K562 (cell line): Measurements from ENCODE around the gene TMPRSS9. TPM values are rescaled to one million over a fixed set of nuclear protein-coding genes. Genes with fewer than 3 reads are reported as not detected.

Experiments
- ATF7 ChIP-seq: fragments of 450-650 bp; IDR thresholded peaks from 2 replicates; pipeline ENCODE4 v1.7.1; 2014; ENCODE audit warnings: mild to moderate bottlenecking, moderate library complexity
- BMI1 ChIP-seq: fragments of 150-350 bp; IDR thresholded peaks from 2 replicates; pipeline ENCODE4 v1.6.1; 2014; ENCODE audit warnings: low read length
- C11orf30 ChIP-seq: fragments of 450-650 bp; IDR thresholded peaks from 2 replicates; pipeline ENCODE4 v1.6.1; 2016; ENCODE audit warnings: low read depth, mild to moderate bottlenecking
- CAMTA2 ChIP-seq: fragments of 250-450 bp; sonication (Bioruptor Pico); conservative IDR thresholded peaks from 2 replicates; pipeline ENCODE4 v1.5.1; 2022
- CEBPB ChIP-seq: fragments of 450-650 bp; IDR thresholded peaks from 2 replicates; pipeline ENCODE4 v1.6.1; 2016; ENCODE audit warnings: missing genetic modification characterization, missing compliant biosample characterization
- GATA2 ChIP-seq: sonication (generic); formaldehyde crosslinking; IDR thresholded peaks from 2 replicates; pipeline ENCODE4 v1.4.0; 2020; ENCODE audit warnings: mild to moderate bottlenecking, missing genetic modification reagents
- HNRNPK ChIP-seq: fragments of 200-400 bp; formaldehyde crosslinking; IDR thresholded peaks from one replicate; pipeline ENCODE4 v1.6.1; 2018; ENCODE audit warnings: mild to moderate bottlenecking, low read depth, low read length; ENCODE audit not compliant: poor library complexity, severe bottlenecking
- KAT7 ChIP-seq: sonication (generic); formaldehyde crosslinking; IDR thresholded peaks from 2 replicates; pipeline ENCODE4 v1.8.0; 2022; ENCODE audit warnings: missing genetic modification reagents, mild to moderate bottlenecking, borderline replicate concordance
- MAFG ChIP-seq: fragments of 450-650 bp; conservative IDR thresholded peaks from 2 replicates; pipeline ENCODE4 v1.6.1; 2016; ENCODE audit warnings: missing genetic modification characterization, missing compliant biosample characterization
- MBD2 ChIP-seq: sonication (generic); IDR thresholded peaks from 2 replicates; pipeline ENCODE4 v1.6.1; 2016; ENCODE audit warnings: low read depth, borderline replicate concordance
- MED1 ChIP-seq: sonication (generic); formaldehyde crosslinking; IDR thresholded peaks from 2 replicates; pipeline ENCODE4 v1.8.1; 2023; ENCODE audit warnings: missing genetic modification reagents, borderline replicate concordance
- MEIS2 ChIP-seq: fragments of 450-650 bp; IDR thresholded peaks from 2 replicates; pipeline ENCODE4 v1.6.1; 2014; ENCODE audit warnings: mild to moderate bottlenecking; ENCODE audit not compliant: partially characterized antibody
- MYNN ChIP-seq, 2 experiments: sonication (generic); formaldehyde crosslinking in 1 of 2; IDR thresholded peaks; 2 replicates each; pipeline versions ENCODE4 v1.5.0 to v1.6.1; 2016 to 2020; ENCODE audit warnings: antibody characterized with exemption in 1 of 2, missing genetic modification reagents in 1 of 2
- NELFE ChIP-seq: IDR thresholded peaks from 2 replicates; pipeline ENCODE4 v1.6.1; 2011; ENCODE audit warnings: mild to moderate bottlenecking; ENCODE audit not compliant: insufficient read depth, insufficient read length
- NUFIP1 ChIP-seq: fragments of 450-650 bp; IDR thresholded peaks from 2 replicates; pipeline ENCODE4 v1.6.1; 2018; ENCODE audit not compliant: partially characterized antibody
- POLR2G ChIP-seq: fragments of 200-400 bp; formaldehyde crosslinking; IDR thresholded peaks from 2 replicates; pipeline ENCODE4 v1.6.1; 2017; ENCODE audit warnings: low read depth, mild to moderate bottlenecking, antibody characterized with exemption, low read length, moderate library complexity
- PPARD ChIP-seq: fragments of 250-450 bp; sonication (Bioruptor Pico); IDR thresholded peaks from 2 replicates; pipeline ENCODE4 v1.8.0; 2022; ENCODE audit warnings: inconsistent platforms, mild to moderate bottlenecking, moderate library complexity
- SRSF7 ChIP-seq: fragments of 200-400 bp; formaldehyde crosslinking; optimal IDR thresholded peaks from 2 replicates; pipeline ENCODE3; 2017; ENCODE audit warnings: mild to moderate bottlenecking, low read depth, low read length
- SRSF9 ChIP-seq: fragments of 200-400 bp; formaldehyde crosslinking; IDR thresholded peaks from 2 replicates; pipeline ENCODE4 v1.6.1; 2017; ENCODE audit warnings: low read depth, low read length, borderline replicate concordance
- TAL1 ChIP-seq: fragments of 450-650 bp; IDR thresholded peaks from 2 replicates; pipeline ENCODE4 v1.6.1; 2016; ENCODE audit warnings: mild to moderate bottlenecking
- TBP ChIP-seq: optimal IDR thresholded peaks from 2 replicates; pipeline ENCODE3; 2011; ENCODE audit warnings: low read depth, low read length, improper control_type of control experiment
- ZNF589 ChIP-seq: fragments of 200-800 bp; sonication (Bioruptor generic); IDR thresholded peaks from 2 replicates; pipeline ENCODE4 v1.6.1; 2016; ENCODE audit warnings: low read depth, missing genetic modification characterization, missing compliant biosample characterization
- ZNF766 ChIP-seq: fragments of 200-800 bp; sonication (Bioruptor generic); conservative IDR thresholded peaks from 2 replicates; pipeline ENCODE4 v1.6.1; 2016; ENCODE audit warnings: missing genetic modification characterization, missing compliant biosample characterization
- ZSCAN29 ChIP-seq: fragments of 450-650 bp; IDR thresholded peaks from 2 replicates; pipeline ENCODE4 v1.6.1; 2017
- polyA plus RNA-seq, 8 experiments: library from polyadenylated mRNA; depleted of rRNA in 4 of 8; stranded (reverse) in 5 of 8; unstranded in 3 of 8; fragments of >200 nt; fragmentation: Nextera tagmentation in 2 of 8; fragmentation: Illumina TruSeq in 1 of 8; extraction: Ambion mirVana in 2 of 8; extraction: Trizol in 1 of 8; gene quantifications; 2 replicates each; pipeline versions ENCODE4 v1.2.1 to v1.2.3, GENCODE V29; 2011 to 2014; ENCODE audit warnings: inconsistent platforms in 1 of 8, missing spikeins in 1 of 8
- total RNA-seq, 7 experiments: library from RNA; depleted of rRNA in 6 of 7; stranded (reverse); fragments of >200 nt in 6 of 7; fragmentation: Illumina TruSeq in 2 of 7; extraction: Trizol in 2 of 7; gene quantifications; 2 replicates each; pipeline versions ENCODE4 v1.2.1 to v1.2.3, GENCODE V29; 2011 to 2021; ENCODE audit warnings: low replicate concordance in 1 of 7
- TF ChIP-seq, protein P1 (sequence below): fragments of 450-650 bp; IDR thresholded peaks from 2 replicates; pipeline ENCODE4 v1.6.1; 2016; ENCODE audit warnings: borderline replicate concordance
- TF ChIP-seq, protein P2 (sequence below), 2 experiments: fragments of 450-650 bp; IDR thresholded peaks; 2 replicates each; pipeline ENCODE4 v1.6.1; 2016
- TF ChIP-seq, protein P3 (sequence below): fragments of 450-650 bp; conservative IDR thresholded peaks from 2 replicates; pipeline ENCODE4 v1.6.1; 2016; ENCODE audit warnings: missing genetic modification characterization, low read depth, mild to moderate bottlenecking, missing compliant biosample characterization, moderate library complexity

The TMPRSS9 gene
- total and polyA plus RNA-seq, 9 of the 15 experiments (the other 6 are each of a cell fraction or from before 2014, with no cell fraction given) = 0.01 to 0.03 TPM; not detected in 7

DNA sequence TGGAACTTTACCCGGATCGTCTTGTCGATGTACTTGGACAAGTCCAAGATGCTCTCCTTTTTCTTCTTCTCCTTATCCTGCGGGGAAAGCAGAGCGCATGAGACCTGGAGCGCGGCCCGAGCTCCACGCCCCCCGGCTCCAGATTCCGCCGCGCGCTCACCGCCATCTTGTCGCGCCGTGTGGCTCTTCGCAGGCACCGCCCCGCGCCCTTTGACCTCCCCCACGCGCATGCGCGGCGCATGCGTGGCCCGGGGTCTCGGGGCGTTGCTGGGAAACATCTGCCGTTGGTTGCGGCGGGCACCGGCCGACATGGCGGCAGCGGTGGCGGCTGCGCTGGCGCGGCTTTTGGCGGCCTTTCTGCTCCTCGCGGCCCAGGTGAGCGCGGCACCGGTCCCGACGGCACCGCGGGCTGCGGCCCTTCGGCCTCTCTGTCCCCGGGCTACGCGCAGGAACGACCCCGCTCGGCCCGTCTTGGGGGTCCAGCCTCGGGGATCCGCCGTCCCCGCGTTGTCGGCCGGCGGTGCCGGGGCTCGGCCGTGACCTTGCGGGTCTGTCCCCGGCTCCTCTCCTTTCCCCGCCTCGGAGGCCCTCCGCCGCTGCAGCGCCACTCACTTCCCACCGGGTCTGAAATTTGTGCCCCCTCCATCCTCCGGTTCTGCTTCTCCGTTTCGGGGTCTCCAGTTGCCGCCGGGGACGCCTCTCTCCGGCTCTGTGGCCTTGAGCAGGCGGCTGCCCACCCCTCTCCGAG, 31.5 kb upstream of the TMPRSS9 start, which contains the start of the genes LSM7 and SPPL2B (continued):
- TF ChIP-seq ATF7 (peak; percentile 55; the same call in 1 of the 2 replicates), HNRNPK (no peak), ZNF766 (CRISPR knock-in tag) (no peak), KAT7 (0 out of 2 replicates have a peak, but pooled peaks have one; percentile 41), CAMTA2 (CRISPR knock-in tag) (no peak), TAL1 (no peak), NUFIP1 (no peak), MAFG (tag) (no peak), C11orf30 (peak; percentile 75), MYNN (IDR thresholded peaks at IDR 0.05) (no peak), MYNN (CRISPR knock-in tag; IDR thresholded peaks at IDR 0.05) (no peak), MBD2 (peak; percentile 65; the same call in 1 of the 2 replicates), BMI1 (no peak), TBP (peak; percentile 88), MEIS2 (peak; percentile 99), SRSF9 (no peak), ZNF589 (CRISPR knock-in tag) (no peak), MED1 (no peak), POLR2G (peak; percentile 95), CEBPB (tag) (no peak), PPARD (CRISPR knock-in tag) (no peak), GATA2 (no peak), SRSF7 (no peak), ZSCAN29 (no peak), NELFE (no peak)
- TF ChIP-seq, protein P1, sequence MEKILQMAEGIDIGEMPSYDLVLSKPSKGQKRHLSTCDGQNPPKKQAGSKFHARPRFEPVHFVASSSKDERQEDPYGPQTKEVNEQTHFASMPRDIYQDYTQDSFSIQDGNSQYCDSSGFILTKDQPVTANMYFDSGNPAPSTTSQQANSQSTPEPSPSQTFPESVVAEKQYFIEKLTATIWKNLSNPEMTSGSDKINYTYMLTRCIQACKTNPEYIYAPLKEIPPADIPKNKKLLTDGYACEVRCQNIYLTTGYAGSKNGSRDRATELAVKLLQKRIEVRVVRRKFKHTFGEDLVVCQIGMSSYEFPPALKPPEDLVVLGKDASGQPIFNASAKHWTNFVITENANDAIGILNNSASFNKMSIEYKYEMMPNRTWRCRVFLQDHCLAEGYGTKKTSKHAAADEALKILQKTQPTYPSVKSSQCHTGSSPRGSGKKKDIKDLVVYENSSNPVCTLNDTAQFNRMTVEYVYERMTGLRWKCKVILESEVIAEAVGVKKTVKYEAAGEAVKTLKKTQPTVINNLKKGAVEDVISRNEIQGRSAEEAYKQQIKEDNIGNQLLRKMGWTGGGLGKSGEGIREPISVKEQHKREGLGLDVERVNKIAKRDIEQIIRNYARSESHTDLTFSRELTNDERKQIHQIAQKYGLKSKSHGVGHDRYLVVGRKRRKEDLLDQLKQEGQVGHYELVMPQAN = peak; percentile 88
- TF ChIP-seq, protein P2, sequence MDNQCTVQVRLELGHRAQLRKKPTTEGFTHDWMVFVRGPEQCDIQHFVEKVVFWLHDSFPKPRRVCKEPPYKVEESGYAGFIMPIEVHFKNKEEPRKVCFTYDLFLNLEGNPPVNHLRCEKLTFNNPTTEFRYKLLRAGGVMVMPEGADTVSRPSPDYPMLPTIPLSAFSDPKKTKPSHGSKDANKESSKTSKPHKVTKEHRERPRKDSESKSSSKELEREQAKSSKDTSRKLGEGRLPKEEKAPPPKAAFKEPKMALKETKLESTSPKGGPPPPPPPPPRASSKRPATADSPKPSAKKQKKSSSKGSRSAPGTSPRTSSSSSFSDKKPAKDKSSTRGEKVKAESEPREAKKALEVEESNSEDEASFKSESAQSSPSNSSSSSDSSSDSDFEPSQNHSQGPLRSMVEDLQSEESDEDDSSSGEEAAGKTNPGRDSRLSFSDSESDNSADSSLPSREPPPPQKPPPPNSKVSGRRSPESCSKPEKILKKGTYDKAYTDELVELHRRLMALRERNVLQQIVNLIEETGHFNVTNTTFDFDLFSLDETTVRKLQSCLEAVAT (IDR thresholded peaks at IDR 0.05) = peak in 1 of 2 experiments; percentile 4; a peak in 1 of 4 replicates
- TF ChIP-seq, protein P3, sequence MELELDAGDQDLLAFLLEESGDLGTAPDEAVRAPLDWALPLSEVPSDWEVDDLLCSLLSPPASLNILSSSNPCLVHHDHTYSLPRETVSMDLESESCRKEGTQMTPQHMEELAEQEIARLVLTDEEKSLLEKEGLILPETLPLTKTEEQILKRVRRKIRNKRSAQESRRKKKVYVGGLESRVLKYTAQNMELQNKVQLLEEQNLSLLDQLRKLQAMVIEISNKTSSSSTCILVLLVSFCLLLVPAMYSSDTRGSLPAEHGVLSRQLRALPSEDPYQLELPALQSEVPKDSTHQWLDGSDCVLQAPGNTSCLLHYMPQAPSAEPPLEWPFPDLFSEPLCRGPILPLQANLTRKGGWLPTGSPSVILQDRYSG (tag) = no peak
